CD14-positive monocyte (primary cell): Measurements from ENCODE around the gene PTPRN2. TPM values are rescaled to one million over a fixed set of nuclear protein-coding genes. Genes with fewer than 3 reads are reported as not detected.

Experiments
- DNase-seq, 3 donors: peaks; one replicate each; pipeline ENCODE4 v3.0.0-alpha.2; 2011 to 2022
- H2AFZ ChIP-seq: 2 replicates; pipeline ENCODE4 v1.6.0; 2012; ENCODE audit warnings: mild to moderate bottlenecking, low read depth, low read length, inconsistent platforms; ENCODE audit not compliant: insufficient read depth, poor library complexity, severe bottlenecking
- H3K27ac ChIP-seq, 2 donors: 1 replicate in 1 of 2; 2 replicates in 1 of 2; pipeline ENCODE4 v1.5.1; 2012 to 2013; ENCODE audit warnings: low read length in 2 of 2, control low read depth in 1 of 2, inconsistent platforms in 1 of 2, low read depth in 1 of 2, mild to moderate bottlenecking in 1 of 2
- H3K27me3 ChIP-seq, 2 donors: one replicate each; pipeline versions ENCODE4 v1.6.0 to v1.6.1; 2011 to 2013; ENCODE audit warnings: low read length in 2 of 2; ENCODE audit not compliant: control insufficient read depth in 2 of 2, insufficient read depth in 2 of 2
- H3K36me3 ChIP-seq, 2 donors: replicated peaks in 1 of 2; 1 replicate in 1 of 2; 2 replicates in 1 of 2; pipeline versions ENCODE4 v1.5.1 to v1.6.1; 2012 to 2013; ENCODE audit warnings: low read length in 2 of 2, control low read depth in 1 of 2, inconsistent platforms in 1 of 2, mild to moderate bottlenecking in 1 of 2; ENCODE audit not compliant: insufficient read depth in 2 of 2, control insufficient read depth in 1 of 2
- H3K4me1 ChIP-seq, 2 donors: 1 replicate in 1 of 2; 2 replicates in 1 of 2; pipeline versions ENCODE4 v1.5.1 to v1.6.1; 2012 to 2013; ENCODE audit warnings: low read length in 2 of 2, control low read depth in 1 of 2, inconsistent platforms in 1 of 2, mild to moderate bottlenecking in 1 of 2, moderate library complexity in 1 of 2; ENCODE audit not compliant: insufficient read depth in 2 of 2, control insufficient read depth in 1 of 2
- H3K4me2 ChIP-seq: replicated peaks from 2 replicates; pipeline ENCODE3; 2012; ENCODE audit warnings: low read length, moderate library complexity, mild to moderate bottlenecking; ENCODE audit not compliant: poor library complexity, severe bottlenecking; ENCODE audit errors: extremely low read depth
- H3K4me3 ChIP-seq, 3 experiments: fragments of 200-600 bp in 1 of 3; sonication (generic) in 1 of 3; replicated peaks in 1 of 3; 1 replicate in 2 of 3; 2 replicates in 1 of 3; pipeline ENCODE4 v1.5.1; 2011 to 2013; ENCODE audit warnings: low read length in 3 of 3, mild to moderate bottlenecking in 3 of 3, control low read depth in 2 of 3, low read depth in 2 of 3, inconsistent platforms in 1 of 3, moderate library complexity in 1 of 3
- H3K79me2 ChIP-seq: 2 replicates; pipeline ENCODE4 v1.6.0; 2012; ENCODE audit warnings: mild to moderate bottlenecking, control low read depth, inconsistent platforms, low read length, moderate library complexity; ENCODE audit not compliant: insufficient read depth
- H3K9ac ChIP-seq: 2 replicates; pipeline ENCODE4 v1.6.0; 2017; ENCODE audit warnings: low read length, mild to moderate bottlenecking; ENCODE audit not compliant: insufficient read depth, poor library complexity, severe bottlenecking
- H3K9me3 ChIP-seq, 2 donors: replicated peaks in 1 of 2; 1 replicate in 1 of 2; 2 replicates in 1 of 2; pipeline versions ENCODE4 v1.5.1 to v1.6.1; 2012 to 2013; ENCODE audit warnings: low read length in 2 of 2, control low read depth in 1 of 2; ENCODE audit not compliant: control insufficient read depth in 1 of 2, insufficient read depth in 1 of 2
- H4K20me1 ChIP-seq: 2 replicates; pipeline ENCODE4 v1.6.0; 2012; ENCODE audit warnings: mild to moderate bottlenecking, low read length, control low read depth, moderate library complexity; ENCODE audit not compliant: insufficient read depth
- H3K27ac Mint-ChIP-seq, 7 donors: one replicate each; pipeline ENCODE4 v1.8.0; 2020; ENCODE audit warnings: mild to moderate bottlenecking in 7 of 7, mixed read lengths in 7 of 7, moderate library complexity in 6 of 7, inconsistent platforms in 2 of 7
- H3K27me3 Mint-ChIP-seq, 3 donors: one replicate each; pipeline ENCODE4 v1.8.0; 2021 to 2022; ENCODE audit warnings: low read depth in 3 of 3, mild to moderate bottlenecking in 3 of 3, mixed read lengths in 3 of 3, moderate library complexity in 3 of 3, inconsistent platforms in 1 of 3
- H3K36me3 Mint-ChIP-seq, 2 donors: one replicate each; pipeline ENCODE4 v1.8.0; 2020; ENCODE audit warnings: mixed read lengths in 2 of 2, inconsistent platforms in 1 of 2, mild to moderate bottlenecking in 1 of 2
- H3K4me1 Mint-ChIP-seq: one replicate; pipeline ENCODE4 v1.8.0; 2020; ENCODE audit warnings: mild to moderate bottlenecking, mixed read lengths
- H3K4me3 Mint-ChIP-seq, 2 donors: one replicate each; pipeline ENCODE4 v1.8.0; 2020; ENCODE audit warnings: mild to moderate bottlenecking in 2 of 2, mixed read lengths in 2 of 2, moderate library complexity in 1 of 2
- H3K9me3 Mint-ChIP-seq, 7 donors: one replicate each; pipeline ENCODE4 v1.8.0; 2020 to 2022; ENCODE audit warnings: mixed read lengths in 7 of 7, mild to moderate bottlenecking in 6 of 7, moderate library complexity in 6 of 7, inconsistent platforms in 2 of 7
- CTCF ChIP-seq: fragments of 200-600 bp; IDR thresholded peaks from one replicate; pipeline ENCODE4 v1.8.0; 2022; ENCODE audit warnings: antibody characterized with exemption, mild to moderate bottlenecking
- WGBS: methylation state at CpG from one replicate; pipeline ENCODE4 v1.1.5; 2013; ENCODE audit warnings: missing lambda C conversion rate; ENCODE audit not compliant: insufficient coverage; 5-methylcytosine and 5-hydroxymethylcytosine counted together
- intact Hi-C, 2 donors: fragments of 100-400 bp; cut with micrococcal nuclease; formaldehyde crosslinking; loops; one replicate each; pipeline versions ENCODE4 v1.15.0 to v1.15.1; 2023
- polyA plus RNA-seq, 3 donors: library from polyadenylated mRNA; depleted of rRNA in 1 of 3; unstranded in 2 of 3; stranded (reverse) in 1 of 3; fragments of 300-500 nt in 2 of 3; fragments of >200 nt in 1 of 3; fragmentation: Illumina TruSeq in 2 of 3; gene quantifications; 1 replicate in 2 of 3; 2 replicates in 1 of 3; pipeline ENCODE4 v1.2.3, GENCODE V29; 2012 to 2021

PTPRN2 gene
- polyA plus RNA-seq, 3 donors, result 0.25 to 1.4 (median 0.97) TPM

GRCh38 chr7:157780721-157781120 is 806.9 kb downstream of the PTPRN2 start:
- Mint-ChIP-seq H3K27me3 (peaks cover 2 to 11% (median 6%) of the 10 kb centered on the region in 3 donors), H3K27ac (peak overlapping the region in 2 of 7 donors; percentile 35 to 43), H3K36me3 (no peaks in the 10 kb centered on the region), H3K4me3 (no peak overlapping the region), H3K4me1 (no peaks in the 10 kb centered on the region), H3K9me3 (peaks cover 0 to 5% (median 2%) of the 10 kb centered on the region in 7 donors)
- 87% methylated on average over 15 of the region's 15 CpGs for WGBS
- Histone ChIP-seq H3K79me2 (no peaks in the 10 kb centered on the region), H4K20me1 (no peaks in the 10 kb centered on the region), H3K9ac (no peak overlapping the region), H3K9me3 (peaks cover 0 to 7% of the 10 kb centered on the region in 2 donors), H3K27ac (no peak overlapping the region), H3K4me1 (no peaks in the 10 kb centered on the region), H2AFZ (no peak overlapping the region), H3K4me3 (no peak overlapping the region), H3K4me2 (no peak overlapping the region), H3K36me3 (no peaks in the 10 kb centered on the region), H3K27me3 (no peaks in the 10 kb centered on the region)
- intact Hi-C loops, result no loop called here
- DNase-seq, result no peak
- TF ChIP-seq CTCF, result no peak

- H3K79me2 ChIP-seq, result no peaks in the 10 kb centered on the region
- no peak overlapping the region for H3K4me3 ChIP-seq
- H3K9me3 Mint-ChIP-seq, result peaks cover 0 to 5% (median 2%) of the 10 kb centered on the region in 7 donors
- no peak overlapping the region for H2AFZ ChIP-seq
- WGBS, result 91% methylated on average over 13 of the region's 15 CpGs
- H3K4me3 Mint-ChIP-seq, result no peak overlapping the region
- intact Hi-C loops, result no loop called here
- H3K4me1 Mint-ChIP-seq, result no peaks in the 10 kb centered on the region
- no peaks in the 10 kb centered on the region for H4K20me1 ChIP-seq
- no peaks in the 10 kb centered on the region for H3K36me3 ChIP-seq
- no peaks in the 10 kb centered on the region for H3K27me3 ChIP-seq
- no peaks in the 10 kb centered on the region for H3K4me1 ChIP-seq
- no peak for DNase-seq
- peak overlapping the region in 1 of 7 donors; percentile 62 for H3K27ac Mint-ChIP-seq
- no peak overlapping the region for H3K4me2 ChIP-seq
- peaks cover 0 to 7% of the 10 kb centered on the region in 2 donors for H3K9me3 ChIP-seq
- H3K27me3 Mint-ChIP-seq, result peaks cover 2 to 11% (median 6%) of the 10 kb centered on the region in 3 donors
- no peak overlapping the region for H3K27ac ChIP-seq
- no peak for TF ChIP-seq CTCF
- H3K36me3 Mint-ChIP-seq, result no peaks in the 10 kb centered on the region
- no peak overlapping the region for H3K9ac ChIP-seq
Measured at GRCh38 chr7:157780312-157780711, 807.3 kb downstream of the PTPRN2 start.
